Measurements from ENCODE around the gene KRT6A. TPM values are rescaled to one million over a fixed set of nuclear protein-coding genes. Genes with fewer than 3 reads are reported as not detected.

Gene KRT6A
- total and polyA plus RNA-seq, 2 of the 13 experiments (the other 11 are each of a cell fraction or from before 2014, with no cell fraction given), result 0.13 TPM; not detected in 1

- Histone ChIP-seq H3K4me1 (ENCODE audit: insufficient read depth, low read length) (no peaks in the 10 kb centered on the region), H3K27ac (ENCODE audit: extremely low read length, insufficient read depth, low read length) (no peak overlapping the region), H3K4me2 (ENCODE audit: low read depth, low read length) (no peak overlapping the region), H2AFZ (ENCODE audit: low read length) (no peak overlapping the region), H3K9ac (ENCODE audit: insufficient read depth, low read depth, low read length) (no peak overlapping the region), H3K27me3 (ENCODE audit: control insufficient read depth in 1 of 2, insufficient read depth in 2 of 2, low read length in 2 of 2) (no peaks in the 10 kb centered on the region; a peak in 2 of 5 replicates), H4K20me1 (ENCODE audit: insufficient read depth, low read length) (no peaks in the 10 kb centered on the region), H3K4me3 (replicated peaks in 1 of 3; ENCODE audit: insufficient read depth in 1 of 3, low read depth in 2 of 3, low read length in 3 of 3) (no peak overlapping the region), H3K9me3 (ENCODE audit: low read length) (peaks cover 14% of the 10 kb centered on the region), H3K36me3 (replicated peaks in 1 of 2; ENCODE audit: control insufficient read depth in 1 of 2, insufficient read depth in 2 of 2, low read length in 2 of 2) (no peaks in the 10 kb centered on the region), H3K79me2 (ENCODE audit: insufficient read depth, low read length) (no peaks in the 10 kb centered on the region)
- no peak for TF ChIP-seq ARNTL (CRISPR knock-in tag; IDR thresholded peaks at IDR 0.05)
- no peak for TF ChIP-seq WIZ (CRISPR knock-in tag; IDR thresholded peaks at IDR 0.05)
- TF ChIP-seq SP2 (CRISPR knock-in tag; IDR thresholded peaks at IDR 0.05), result no peak
- no peak for TF ChIP-seq ZNF501 (CRISPR knock-in tag; IDR thresholded peaks at IDR 0.05)
- TF ChIP-seq, protein P1, sequence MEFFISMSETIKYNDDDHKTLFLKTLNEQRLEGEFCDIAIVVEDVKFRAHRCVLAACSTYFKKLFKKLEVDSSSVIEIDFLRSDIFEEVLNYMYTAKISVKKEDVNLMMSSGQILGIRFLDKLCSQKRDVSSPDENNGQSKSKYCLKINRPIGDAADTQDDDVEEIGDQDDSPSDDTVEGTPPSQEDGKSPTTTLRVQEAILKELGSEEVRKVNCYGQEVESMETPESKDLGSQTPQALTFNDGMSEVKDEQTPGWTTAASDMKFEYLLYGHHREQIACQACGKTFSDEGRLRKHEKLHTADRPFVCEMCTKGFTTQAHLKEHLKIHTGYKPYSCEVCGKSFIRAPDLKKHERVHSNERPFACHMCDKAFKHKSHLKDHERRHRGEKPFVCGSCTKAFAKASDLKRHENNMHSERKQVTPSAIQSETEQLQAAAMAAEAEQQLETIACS (CRISPR knock-in tag; IDR thresholded peaks at IDR 0.05), result no peak
- TF ChIP-seq THAP11 (CRISPR knock-in tag; IDR thresholded peaks at IDR 0.05), result no peak
- no peak for TF ChIP-seq ZNF367 (CRISPR knock-in tag; IDR thresholded peaks at IDR 0.05; ENCODE audit: borderline replicate concordance)
- no peak for TF ChIP-seq ZKSCAN8 (CRISPR knock-in tag; IDR thresholded peaks at IDR 0.05; ENCODE audit: borderline replicate concordance)
- TF ChIP-seq ZKSCAN1 (IDR thresholded peaks at IDR 0.05; ENCODE audit: low read length), result no peak
- DNase-seq (ENCODE audit: low spot score) (no peak), ATAC-seq (no peak), FAIRE-seq (no peak)
- intact Hi-C loops (cut with micrococcal nuclease; ENCODE audit: unreplicated experiment), result no loop called here
- CTCF ChIA-PET (ENCODE audit: low intra/inter-chr PET ratio, low total read pairs), result no interaction called here
- no TSS peak for BruUV-seq (replicated peaks)
- 68% methylated on average over 9 of the region's 14 CpGs for WGBS (ENCODE audit: low lambda C conversion rate)
- POLR2A ChIA-PET, result no interaction called here
- in situ Hi-C loops (cut with HindIII; ENCODE audit: extremely low pct_ligation_motif_present, low pct_unique_long_range_greater_than_20kb), result no loop called here
These were observed 21.6 kb upstream of the KRT6A start for GRCh38 chr12:52514471-52515318.
